Measurements from ENCODE around the gene ARHGAP33. TPM values are rescaled to one million over a fixed set of nuclear protein-coding genes. Genes with fewer than 3 reads are reported as not detected.

The ARHGAP33 gene
- total and polyA plus RNA-seq, 10 of the 15 experiments (the other 5 are each of a cell fraction or from before 2014, with no cell fraction given): 0.05 to 22.9 (median 2.3) TPM; not detected in 1

- Histone ChIP-seq H2AFZ (ENCODE audit: control insufficient read depth, low read depth, low read length) (no peak overlapping the region), H3K79me2 (ENCODE audit: control insufficient read depth, insufficient read depth, low read length) (peaks cover 23% of the 10 kb centered on the region), H3K4me3 (peak overlapping the region; percentile 83), H3K4me2 (ENCODE audit: control insufficient read depth, insufficient read depth) (peak overlapping the region; percentile 99), H3K36me3 (ENCODE audit: control insufficient read depth in 2 of 2, insufficient read depth in 2 of 2, low read length in 1 of 2) (peaks cover 13 to 28% of the 10 kb centered on the region in 2 experiments; a peak in 3 of 4 replicates), H4K20me1 (ENCODE audit: control insufficient read depth, insufficient read depth) (no peaks in the 10 kb centered on the region), H3K9ac (ENCODE audit: control insufficient read depth, insufficient read depth, low read length) (peak overlapping the region; percentile 57; the same call in 1 of the 2 replicates), H3K9me3 (replicated peaks; ENCODE audit: control insufficient read depth, insufficient read depth, low read length) (no peaks in the 10 kb centered on the region), H3K27ac (ENCODE audit: control insufficient read depth, insufficient read depth) (no peak overlapping the region), H3K27me3 (replicated peaks in 1 of 2; ENCODE audit: control insufficient read depth in 2 of 2, insufficient read depth in 2 of 2, low read length in 1 of 2) (no peaks in the 10 kb centered on the region), H3K4me1 (ENCODE audit: control insufficient read depth, insufficient read depth, low read length) (peaks cover 26% of the 10 kb centered on the region)
- ChIA-PET RAD21 (ENCODE audit: unreplicated experiment) (interaction anchor here (1.0 to 2.5 kb wide), 6 partner anchors 21 to 45 kb away, joined by 4 to 18 read pairs (median 8); no protein-coding TSS in a partner anchor), CTCF (interaction anchor here (1.0 to 1.3 kb wide), 2 partner anchors 11 to 143 kb away, joined by 3 read pairs; no protein-coding TSS in a partner anchor), POLR2A (interaction anchor here (0.9 to 7.1 kb wide), 6 partner anchors 9 to 192 kb away, joined by 4 to 91 read pairs (median 4); partner anchors contain the start of gene LIN37), SMC1A (ENCODE audit: uncharacterized antibody, unreplicated experiment) (interaction anchor here (1.2 to 1.7 kb wide), 3 partner anchors 26 to 45 kb away, joined by 3 to 7 read pairs (median 7); no protein-coding TSS in a partner anchor)
- in situ Hi-C loops (cut with MboI): no loop called here
- FAIRE-seq (no peak), ATAC-seq (no peak), DNase-seq (ENCODE audit: low read depth, low spot score) (no peak)
- no TSS peak for BruUV-seq (replicated peaks)
- WGBS (ENCODE audit: insufficient coverage, insufficient replicate concordance, low lambda C conversion rate, missing lambda C conversion rate): 89% methylated on average over 29 of the region's 29 CpGs
- intact Hi-C loops (cut with micrococcal nuclease; ENCODE audit: unreplicated experiment): loop anchor here (2.0 kb wide), 2 partner anchors 23 to 47 kb away; no protein-coding TSS in a partner anchor
- TF ChIP-seq BCL3 (IDR thresholded peaks at IDR 0.05; ENCODE audit: borderline replicate concordance, insufficient read depth, low read depth, low read length, poor library complexity, severe bottlenecking) (peak; percentile 50), POLR2AphosphoS5 (IDR thresholded peaks at IDR 0.05; ENCODE audit: low read length) (0 out of 2 replicates have a peak, but pooled peaks have one; percentile 12), ZBTB33 (IDR thresholded peaks at IDR 0.05) (no peak), POLR2A (IDR thresholded peaks at IDR 0.05; ENCODE audit: low read depth, low read length) (peak; percentile 70), MTA3 (IDR thresholded peaks at IDR 0.05; ENCODE audit: borderline replicate concordance, low read length) (0 out of 2 replicates have a peak, but pooled peaks have one; percentile 49)
These were observed 35.9 kb upstream of the ARHGAP33 start for GRCh38 chr19:35739275-35740107.
